Astrocyte of the cerebellum (primary cell): ENCODE results near the gene CDK5RAP2.

Source experiments
- DNase-seq: peaks from one replicate; pipeline ENCODE4 v3.0.0-alpha.2; 2011; ENCODE audit warnings: low read depth
- H3K4me3 ChIP-seq: 2 replicates; pipeline ENCODE4 v1.5.1; 2011; ENCODE audit warnings: mild to moderate bottlenecking, low read depth, low read length, moderate library complexity
- in situ Hi-C: cut with HindIII; loops from 2 replicates; pipeline ENCODE4 v1.10.0; 2017; ENCODE audit warnings: low sequenced_read_pairs
- TF ChIP-seq, protein P1 (sequence below): IDR thresholded peaks from 2 replicates; pipeline ENCODE4 v1.5.1; 2012; ENCODE audit warnings: low read length, low read depth, moderate library complexity, mild to moderate bottlenecking; ENCODE audit errors: missing control alignments

CDK5RAP2 gene

DNA sequence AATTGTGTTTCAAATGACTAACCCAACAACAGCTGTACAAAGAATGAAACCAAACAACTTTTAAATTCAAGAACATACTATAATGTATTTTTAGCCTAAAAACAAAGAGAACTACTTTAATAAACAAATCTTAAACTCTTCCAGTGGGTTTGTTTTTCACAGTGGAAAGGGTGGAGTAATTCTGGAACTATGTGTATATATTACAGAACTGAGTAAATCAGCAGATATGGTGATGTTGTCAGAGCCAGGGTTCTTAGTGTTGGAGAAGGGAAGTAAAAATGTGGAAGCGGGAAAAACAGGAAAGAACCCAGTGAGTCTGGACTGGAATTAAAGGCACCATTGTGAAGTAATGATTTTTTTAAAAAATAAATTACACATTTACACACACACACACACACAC, 144.9 kb downstream of the CDK5RAP2 start:
- TF ChIP-seq, protein P1, sequence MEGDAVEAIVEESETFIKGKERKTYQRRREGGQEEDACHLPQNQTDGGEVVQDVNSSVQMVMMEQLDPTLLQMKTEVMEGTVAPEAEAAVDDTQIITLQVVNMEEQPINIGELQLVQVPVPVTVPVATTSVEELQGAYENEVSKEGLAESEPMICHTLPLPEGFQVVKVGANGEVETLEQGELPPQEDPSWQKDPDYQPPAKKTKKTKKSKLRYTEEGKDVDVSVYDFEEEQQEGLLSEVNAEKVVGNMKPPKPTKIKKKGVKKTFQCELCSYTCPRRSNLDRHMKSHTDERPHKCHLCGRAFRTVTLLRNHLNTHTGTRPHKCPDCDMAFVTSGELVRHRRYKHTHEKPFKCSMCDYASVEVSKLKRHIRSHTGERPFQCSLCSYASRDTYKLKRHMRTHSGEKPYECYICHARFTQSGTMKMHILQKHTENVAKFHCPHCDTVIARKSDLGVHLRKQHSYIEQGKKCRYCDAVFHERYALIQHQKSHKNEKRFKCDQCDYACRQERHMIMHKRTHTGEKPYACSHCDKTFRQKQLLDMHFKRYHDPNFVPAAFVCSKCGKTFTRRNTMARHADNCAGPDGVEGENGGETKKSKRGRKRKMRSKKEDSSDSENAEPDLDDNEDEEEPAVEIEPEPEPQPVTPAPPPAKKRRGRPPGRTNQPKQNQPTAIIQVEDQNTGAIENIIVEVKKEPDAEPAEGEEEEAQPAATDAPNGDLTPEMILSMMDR: no peak
- DNase-seq: no peak
- no peak overlapping the region for H3K4me3 ChIP-seq
- in situ Hi-C loops: no loop called here

DNA sequence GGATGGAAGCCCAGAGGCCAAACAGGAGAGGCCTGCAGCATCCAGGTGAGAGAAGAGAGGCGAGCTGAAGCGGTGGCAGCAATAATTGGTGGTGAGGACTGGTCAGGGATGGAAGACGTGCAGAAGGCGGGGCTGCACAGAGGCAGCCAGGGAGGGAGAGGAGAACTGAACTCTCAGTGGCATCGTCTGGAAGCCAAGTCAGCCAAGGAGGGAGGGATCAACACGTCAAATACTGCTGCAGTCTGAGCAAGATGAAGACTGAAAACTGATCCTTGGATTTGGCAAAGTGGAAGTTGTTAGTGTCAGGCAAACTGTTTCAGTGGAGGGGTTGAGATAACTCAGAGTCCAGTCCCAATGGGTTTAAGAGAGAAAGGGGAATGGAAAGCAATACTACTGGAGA, 145.4 kb downstream of the CDK5RAP2 start:
- in situ Hi-C loops: no loop called here
- no peak for DNase-seq
- TF ChIP-seq, protein P1: no peak
- H3K4me3 ChIP-seq: no peak overlapping the region

DNA sequence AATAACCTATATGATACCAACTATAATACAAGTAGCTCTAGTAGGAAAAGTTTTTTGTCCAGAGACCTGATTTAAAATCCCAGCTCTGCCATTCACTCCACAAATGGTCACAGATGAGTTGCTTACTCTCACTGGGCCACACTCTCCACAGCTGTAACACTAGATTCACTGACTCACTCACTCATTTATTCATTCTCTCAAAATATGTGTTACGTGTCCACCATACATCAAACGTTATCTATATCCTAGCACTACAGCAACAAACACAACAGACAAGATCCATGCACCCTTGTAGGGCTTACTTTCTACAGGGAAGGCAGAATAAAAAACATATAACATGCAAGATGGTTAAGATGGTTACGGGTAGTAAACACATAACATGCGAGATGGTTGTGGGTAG, 146.3 kb downstream of the CDK5RAP2 start:
- TF ChIP-seq, protein P1: no peak
- H3K4me3 ChIP-seq: no peak overlapping the region
- DNase-seq: no peak
- in situ Hi-C loops: no loop called here

DNA sequence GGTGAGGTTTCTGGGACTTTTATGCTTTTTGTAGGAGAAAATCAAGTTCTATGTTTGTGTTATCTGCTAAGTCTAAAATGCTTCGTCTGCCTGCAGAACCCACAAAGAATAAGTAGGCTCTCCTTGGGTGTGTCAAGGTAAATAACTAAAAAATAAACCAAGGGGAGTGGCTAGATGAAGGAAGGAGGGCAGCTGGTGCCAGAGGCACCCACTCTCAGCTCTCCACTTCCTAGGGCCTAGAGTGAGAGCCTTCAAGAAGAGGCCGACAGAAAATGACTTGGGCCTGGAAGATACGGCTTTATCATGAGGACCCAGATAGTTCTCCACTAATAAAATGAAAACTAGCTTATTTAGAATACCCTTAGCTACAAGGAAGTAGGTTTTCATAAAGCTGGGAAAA, 147.4 kb downstream of the CDK5RAP2 start:
- DNase-seq: no peak
- TF ChIP-seq, protein P1: no peak
- in situ Hi-C loops: no loop called here
- no peak overlapping the region for H3K4me3 ChIP-seq

DNA sequence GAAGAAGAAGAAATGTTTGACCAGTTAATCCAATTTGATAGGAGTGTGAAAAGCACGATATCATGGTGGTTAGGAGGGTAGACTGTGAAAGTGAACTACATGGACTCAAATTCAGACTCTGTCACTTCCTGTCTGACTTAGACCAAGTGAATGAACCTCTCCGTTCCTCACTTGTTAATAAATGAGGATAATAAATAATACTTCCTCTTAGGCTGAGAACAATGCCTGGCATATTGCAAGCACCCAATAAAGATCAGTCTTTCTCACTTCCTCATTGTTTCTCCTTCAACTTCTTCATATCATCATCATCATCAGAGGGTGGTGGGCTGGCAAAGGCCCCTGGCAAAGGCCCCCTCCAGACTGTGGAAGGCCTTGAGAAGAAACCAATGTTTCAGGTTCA, 148.7 kb downstream of the CDK5RAP2 start:
- H3K4me3 ChIP-seq: no peak overlapping the region
- TF ChIP-seq, protein P1: no peak
- in situ Hi-C loops: no loop called here
- no peak for DNase-seq

DNA sequence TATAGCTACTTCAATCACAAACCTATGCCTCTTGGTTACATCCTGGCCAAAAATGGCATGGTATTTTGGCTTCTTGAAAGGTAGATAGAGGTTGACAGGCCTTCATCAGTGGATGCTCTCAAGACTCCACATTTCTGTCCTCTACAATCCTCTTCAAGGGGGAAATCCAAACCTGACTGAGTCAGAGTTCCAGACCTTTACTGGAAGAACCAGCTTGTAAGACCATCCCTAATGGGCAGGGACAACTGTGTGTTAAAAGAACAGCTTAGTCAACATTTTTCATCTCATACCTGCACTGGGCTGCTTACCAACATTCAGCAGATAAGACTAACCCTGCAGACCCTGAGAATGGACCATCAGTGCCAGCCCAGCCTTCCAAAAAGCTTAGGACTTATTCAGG, 155.7 kb downstream of the CDK5RAP2 start:
- DNase-seq: no peak
- in situ Hi-C loops: no loop called here
- TF ChIP-seq, protein P1: no peak
- no peak overlapping the region for H3K4me3 ChIP-seq

DNA sequence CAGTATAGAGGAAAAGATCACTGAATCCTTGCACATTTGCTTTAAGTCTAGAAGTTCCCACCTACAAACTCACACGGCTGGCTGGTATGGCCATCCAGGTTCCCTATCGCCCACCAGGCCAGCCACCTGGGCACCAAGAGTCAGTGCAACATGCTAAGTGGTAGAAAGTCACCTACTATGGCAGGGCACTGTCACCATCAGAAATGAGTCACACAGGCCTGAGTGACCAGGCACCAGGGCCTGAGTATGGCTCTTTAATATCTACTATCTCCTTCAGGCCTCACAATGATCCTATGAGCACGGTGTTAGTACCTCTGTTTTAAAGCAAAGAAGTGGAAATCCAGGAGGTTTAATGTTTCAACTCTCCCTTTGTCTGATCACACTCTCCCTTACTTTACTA, 156.2 kb downstream of the CDK5RAP2 start:
- in situ Hi-C loops: no loop called here
- TF ChIP-seq, protein P1: no peak
- DNase-seq: no peak
- H3K4me3 ChIP-seq: no peak overlapping the region
